ENCODE results near the gene GNAO1.

Gene GNAO1

GRCh38 chr16:56266641-56267607, 75.6 kb downstream of the GNAO1 start:
- no peak for DNase-seq

GRCh38 chr16:56267888-56268287, 76.6 kb downstream of the GNAO1 start:
- DNase-seq: no peak

- no peak for DNase-seq
Observed at GRCh38 chr16:56268799-56269198, 77.5 kb downstream of the GNAO1 start.

- DNase-seq: no peak
Observed at GRCh38 chr16:56269281-56269680, 78.0 kb downstream of the GNAO1 start.

- DNase-seq: no peak
Observed at GRCh38 chr16:56269811-56270684, 78.8 kb downstream of the GNAO1 start.

- DNase-seq: no peak
Observed at GRCh38 chr16:56270828-56271227, 79.5 kb downstream of the GNAO1 start.

GRCh38 chr16:56272583-56272894, 81.2 kb downstream of the GNAO1 start:
- no peak for DNase-seq

- no peak for DNase-seq
Observed at GRCh38 chr16:56273615-56274014, 82.3 kb downstream of the GNAO1 start.

GRCh38 chr16:56274369-56274768, 83.1 kb downstream of the GNAO1 start:
- DNase-seq: no peak

- DNase-seq: no peak
Observed at GRCh38 chr16:56275076-56275475, 83.8 kb downstream of the GNAO1 start.

GRCh38 chr16:56275801-56276200, 84.5 kb downstream of the GNAO1 start:
- no peak for DNase-seq

GRCh38 chr16:56277075-56277474, 85.8 kb downstream of the GNAO1 start:
- no peak for DNase-seq

- DNase-seq: no peak
Observed at GRCh38 chr16:56278196-56278855, 87.0 kb downstream of the GNAO1 start.

GRCh38 chr16:56279132-56279531, 87.8 kb downstream of the GNAO1 start:
- DNase-seq: no peak

GRCh38 chr16:56279914-56280313, 88.6 kb downstream of the GNAO1 start:
- DNase-seq: no peak

GRCh38 chr16:56281249-56281805, 90.0 kb downstream of the GNAO1 start:
- DNase-seq: no peak

GRCh38 chr16:56282451-56282850, 91.2 kb downstream of the GNAO1 start:
- no peak for DNase-seq

GRCh38 chr16:56284521-56284920, 93.2 kb downstream of the GNAO1 start:
- DNase-seq: no peak

GRCh38 chr16:56286809-56287208, 95.5 kb downstream of the GNAO1 start:
- no peak for DNase-seq

GRCh38 chr16:56288019-56288418, 96.7 kb downstream of the GNAO1 start:
- DNase-seq: no peak

- no peak for DNase-seq
Observed at GRCh38 chr16:56289416-56289815, 98.1 kb downstream of the GNAO1 start.

GRCh38 chr16:56289862-56290261, 98.6 kb downstream of the GNAO1 start:
- no peak for DNase-seq

- no peak for DNase-seq
Observed at GRCh38 chr16:56294014-56294413, 102.7 kb downstream of the GNAO1 start.
